ENCODE data around the gene GNG13. TPM values are rescaled to one million over a fixed set of nuclear protein-coding genes. Genes with fewer than 3 reads are reported as not detected.
A peak's percentile ranks its signal among the peaks of the same experiment; 100 is the strongest.
"Not testable (repeated sequence)": the region's sequence is repeated elsewhere in the genome, so short reads cannot be mapped to it uniquely, and the experiment has no call there.

Gene GNG13
- total and polyA plus RNA-seq, 2 donors: not detected

GRCh38 chr16:759110-759910 lies 41.2 kb downstream of the GNG13 start:
- WGBS: 67% methylated on average over 34 of the region's 34 CpGs
- Histone ChIP-seq H3K4me1 (ENCODE audit: insufficient read depth) (no peaks in the 10 kb centered on the region), H3K36me3 (ENCODE audit: insufficient read depth) (no peaks in the 10 kb centered on the region), H3K27ac (ENCODE audit: low read depth) (no peak overlapping the region), H3K4me3 (ENCODE audit: low read depth, low read length) (no peak overlapping the region)
- peak; percentile 20 for DNase-seq (ENCODE audit: extremely low spot score)

- no peaks in the 10 kb centered on the region for H3K4me1 ChIP-seq (ENCODE audit: insufficient read depth)
- no peaks in the 10 kb centered on the region for H3K36me3 ChIP-seq (ENCODE audit: insufficient read depth)
- 95% methylated on average over 5 of the region's 5 CpGs for WGBS
- no peak for DNase-seq (ENCODE audit: extremely low spot score)
- no peak overlapping the region for H3K27ac ChIP-seq (ENCODE audit: low read depth)
- no peak overlapping the region for H3K4me3 ChIP-seq (ENCODE audit: low read depth, low read length)
Measured at GRCh38 chr16:756428-756827, 44.1 kb downstream of the GNG13 start.

- 58% methylated on average over 11 of the region's 11 CpGs for WGBS
- no peak for DNase-seq (ENCODE audit: extremely low spot score)
- no peak overlapping the region for H3K4me3 ChIP-seq (ENCODE audit: low read depth, low read length)
Measured at GRCh38 chr16:754656-755055, 45.9 kb downstream of the GNG13 start.

GRCh38 chr16:754121-754607 lies 46.4 kb downstream of the GNG13 start:
- WGBS: 87% methylated on average over 11 of the region's 11 CpGs
- not testable (repeated sequence) for H3K36me3 ChIP-seq (ENCODE audit: insufficient read depth); H3K4me3 ChIP-seq (ENCODE audit: low read depth, low read length); DNase-seq (ENCODE audit: extremely low spot score); H3K27ac ChIP-seq (ENCODE audit: low read depth); H3K4me1 ChIP-seq (ENCODE audit: insufficient read depth)

More at GRCh38 chr16:754656-755055, 45.9 kb downstream of the GNG13 start:
- no peaks in the 10 kb centered on the region for H3K4me1 ChIP-seq (ENCODE audit: insufficient read depth)
- no peaks in the 10 kb centered on the region for H3K36me3 ChIP-seq (ENCODE audit: insufficient read depth)
- H3K27ac ChIP-seq (ENCODE audit: low read depth): no peak overlapping the region

GRCh38 chr16:752007-752312 lies 48.6 kb downstream of the GNG13 start:
- no peak overlapping the region for H3K4me3 ChIP-seq (ENCODE audit: low read depth, low read length)
- no peaks in the 10 kb centered on the region for H3K4me1 ChIP-seq (ENCODE audit: insufficient read depth)
- WGBS: 26% methylated on average over 10 of the region's 10 CpGs
- H3K27ac ChIP-seq (ENCODE audit: low read depth): no peak overlapping the region
- no peaks in the 10 kb centered on the region for H3K36me3 ChIP-seq (ENCODE audit: insufficient read depth)
- DNase-seq (ENCODE audit: extremely low spot score): no peak

GRCh38 chr16:751152-752006 lies 49.2 kb downstream of the GNG13 start:
- 63% methylated on average over 39 of the region's 39 CpGs for WGBS
- DNase-seq (ENCODE audit: extremely low spot score): no peak
- H3K4me3 ChIP-seq (ENCODE audit: low read depth, low read length): no peak overlapping the region
- no peak overlapping the region for H3K27ac ChIP-seq (ENCODE audit: low read depth)
- no peaks in the 10 kb centered on the region for H3K4me1 ChIP-seq (ENCODE audit: insufficient read depth)
- H3K36me3 ChIP-seq (ENCODE audit: insufficient read depth): no peaks in the 10 kb centered on the region

- no peak overlapping the region for H3K27ac ChIP-seq (ENCODE audit: low read depth)
- no peaks in the 10 kb centered on the region for H3K36me3 ChIP-seq (ENCODE audit: insufficient read depth)
- WGBS: 40% methylated on average over 9 of the region's 9 CpGs
- H3K4me1 ChIP-seq (ENCODE audit: insufficient read depth): no peaks in the 10 kb centered on the region
- no peak for DNase-seq (ENCODE audit: extremely low spot score)
- H3K4me3 ChIP-seq (ENCODE audit: low read depth, low read length): no peak overlapping the region
Measured at GRCh38 chr16:750485-750884, 50.0 kb downstream of the GNG13 start.

GRCh38 chr16:749010-749409 lies 51.5 kb downstream of the GNG13 start:
- H3K27ac ChIP-seq (ENCODE audit: low read depth): no peak overlapping the region
- WGBS: 90% methylated on average over 6 of the region's 6 CpGs
- no peak for DNase-seq (ENCODE audit: extremely low spot score)
- no peaks in the 10 kb centered on the region for H3K4me1 ChIP-seq (ENCODE audit: insufficient read depth)
- no peaks in the 10 kb centered on the region for H3K36me3 ChIP-seq (ENCODE audit: insufficient read depth)
- H3K4me3 ChIP-seq (ENCODE audit: low read depth, low read length): no peak overlapping the region

Small RNA genes lying within 50 kb of the gene (small RNA-seq; reads per million reads assigned to genes)
- gene MIR662: not detected

Other genes with a start within 250 kb of the GNG13 start
- not detected for gene PRR35, start 240.3 kb downstream of the GNG13 start, total RNA-seq
- gene PRR35, start 240.3 kb downstream of the GNG13 start, polyA plus RNA-seq: not detected
- 1.0 TPM for gene NHLRC4, start 233.7 kb downstream of the GNG13 start, total RNA-seq
- gene NHLRC4, start 233.7 kb downstream of the GNG13 start, polyA plus RNA-seq: 1.8 TPM
- gene PIGQ, start 230.8 kb downstream of the GNG13 start, total RNA-seq: 11.8 TPM
- gene PIGQ, start 230.8 kb downstream of the GNG13 start, polyA plus RNA-seq: 39.0 TPM
- 6.9 TPM for gene RAB40C, start 210.7 kb downstream of the GNG13 start, total RNA-seq
- 30.9 TPM for gene RAB40C, start 210.7 kb downstream of the GNG13 start, polyA plus RNA-seq
- 0.37 TPM for gene WFIKKN1, start 169.7 kb downstream of the GNG13 start, total RNA-seq
- 0.30 TPM for gene WFIKKN1, start 169.7 kb downstream of the GNG13 start, polyA plus RNA-seq
- 26.7 TPM for gene METTL26, start 164.4 kb downstream of the GNG13 start, total RNA-seq
- 135 TPM for gene METTL26, start 164.4 kb downstream of the GNG13 start, polyA plus RNA-seq
- gene MCRIP2, start 158.9 kb downstream of the GNG13 start, total RNA-seq: 5.1 TPM
- gene MCRIP2, start 158.9 kb downstream of the GNG13 start, polyA plus RNA-seq: 42.6 TPM
- 15.8 TPM for gene WDR90, start 151.4 kb downstream of the GNG13 start, total RNA-seq
- gene WDR90, start 151.4 kb downstream of the GNG13 start, polyA plus RNA-seq: 21.9 TPM
- gene RHOT2, start 132.6 kb downstream of the GNG13 start, total RNA-seq: 26.0 TPM
- gene RHOT2, start 132.6 kb downstream of the GNG13 start, polyA plus RNA-seq: 103 TPM
- gene RHBDL1, start 125.1 kb downstream of the GNG13 start, total RNA-seq: 0.95 TPM
- gene RHBDL1, start 125.1 kb downstream of the GNG13 start, polyA plus RNA-seq: 1.3 TPM
- 29.4 TPM for gene STUB1, start 120.3 kb downstream of the GNG13 start, total RNA-seq
- 132 TPM for gene STUB1, start 120.3 kb downstream of the GNG13 start, polyA plus RNA-seq
- gene JMJD8, start 116.4 kb downstream of the GNG13 start, total RNA-seq: 28.3 TPM
- gene JMJD8, start 116.4 kb downstream of the GNG13 start, polyA plus RNA-seq: 91.4 TPM
- gene WDR24, start 110.3 kb downstream of the GNG13 start, total RNA-seq: 2.7 TPM
- gene WDR24, start 110.3 kb downstream of the GNG13 start, polyA plus RNA-seq: 12.9 TPM
- gene FBXL16, start 94.9 kb downstream of the GNG13 start, total RNA-seq: 0.26 TPM
- gene FBXL16, start 94.9 kb downstream of the GNG13 start, polyA plus RNA-seq: 0.68 TPM
- gene METRN, start 85.6 kb downstream of the GNG13 start, total RNA-seq: 14.5 TPM
- gene METRN, start 85.6 kb downstream of the GNG13 start, polyA plus RNA-seq: 42.9 TPM
- gene ANTKMT, start 79.6 kb downstream of the GNG13 start, total RNA-seq: 7.9 TPM
- 29.3 TPM for gene ANTKMT, start 79.6 kb downstream of the GNG13 start, polyA plus RNA-seq
- 0.74 TPM for gene CCDC78, start 74.3 kb downstream of the GNG13 start, total RNA-seq
- 0.49 TPM for gene CCDC78, start 74.3 kb downstream of the GNG13 start, polyA plus RNA-seq
- gene HAGHL, start 73.6 kb downstream of the GNG13 start, total RNA-seq: 1.1 TPM
- 3.5 TPM for gene HAGHL, start 73.6 kb downstream of the GNG13 start, polyA plus RNA-seq
- 33.4 TPM for gene CIAO3, start 59.7 kb downstream of the GNG13 start, total RNA-seq
- 26.6 TPM for gene CIAO3, start 59.7 kb downstream of the GNG13 start, polyA plus RNA-seq
- gene MSLN, start 40.0 kb downstream of the GNG13 start, total RNA-seq: 0.74 TPM
- gene MSLN, start 40.0 kb downstream of the GNG13 start, polyA plus RNA-seq: 0.41 TPM
- 8.1 TPM for gene RPUSD1, start 12.4 kb downstream of the GNG13 start, total RNA-seq
- 21.6 TPM for gene RPUSD1, start 12.4 kb downstream of the GNG13 start, polyA plus RNA-seq
- 8.6 TPM for gene CHTF18, start 12.1 kb downstream of the GNG13 start, total RNA-seq
- 16.7 TPM for gene CHTF18, start 12.1 kb downstream of the GNG13 start, polyA plus RNA-seq
- 9.8 TPM for gene LMF1, start 170.2 kb upstream of the GNG13 start, total RNA-seq
- gene LMF1, start 170.2 kb upstream of the GNG13 start, polyA plus RNA-seq: 16.8 TPM
- 12.4 TPM for gene SOX8, start 181.0 kb upstream of the GNG13 start, total RNA-seq
- gene SOX8, start 181.0 kb upstream of the GNG13 start, polyA plus RNA-seq: 2.7 TPM

Measured in urinary bladder (tissue), 4 donors.